ENCODE data around the gene FAM184A. TPM values are rescaled to one million over a fixed set of nuclear protein-coding genes. Genes with fewer than 3 reads are reported as not detected.

FAM184A gene
- total and polyA plus RNA-seq, 2 of the 8 experiments (the other 6 are each of a cell fraction or from before 2014, with no cell fraction given), result 6.3 to 11.3 TPM

- TF ChIP-seq EGR1 (IDR thresholded peaks at IDR 0.05; ENCODE audit: borderline replicate concordance, low read depth, low read length), result no peak
These were observed 11.4 kb downstream of the FAM184A start (continued) for GRCh38 chr6:119067091-119067490.
